ENCODE data around the gene TIMM10. TPM values are rescaled to one million over a fixed set of nuclear protein-coding genes. Genes with fewer than 3 reads are reported as not detected.

Gene TIMM10
- total and polyA plus RNA-seq, 7 donors = 55.0 to 149 (median 90.0) TPM

DNA sequence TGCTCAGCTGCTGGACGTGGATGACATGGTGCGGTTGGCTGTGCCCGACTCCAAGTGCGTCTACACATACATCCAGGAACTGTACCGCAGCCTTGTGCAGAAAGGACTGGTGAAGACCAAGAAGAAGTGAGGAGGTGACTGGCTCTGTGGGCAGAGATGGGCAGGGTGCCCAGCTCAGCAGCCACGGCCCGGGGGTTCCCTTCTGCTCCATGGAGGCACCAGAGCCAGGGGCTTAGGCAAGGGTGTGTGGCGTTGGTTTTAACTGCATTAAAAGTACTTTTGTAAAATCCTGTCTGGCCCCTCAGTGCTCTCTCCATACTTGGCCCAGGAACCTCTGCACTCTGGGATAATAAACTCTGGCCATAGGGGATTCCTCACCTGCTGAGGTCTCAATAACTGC, 19.4 kb upstream of the TIMM10 start:
- Histone ChIP-seq H3K36me3 (ENCODE audit: insufficient read depth in 1 of 2, low read depth in 1 of 2) (peaks cover 2 to 48% of the 10 kb centered on the region in 2 donors), H3K9me3 (no peaks in the 10 kb centered on the region), H3K4me1 (no peaks in the 10 kb centered on the region), H3K27me3 (ENCODE audit: insufficient read depth in 3 of 3, low read length in 2 of 3) (no peaks in the 10 kb centered on the region), H3K27ac (no peak overlapping the region), H3K4me3 (no peak overlapping the region)
- ATAC-seq (no peak), DNase-seq (no peak)
- TF ChIP-seq, protein P1, sequence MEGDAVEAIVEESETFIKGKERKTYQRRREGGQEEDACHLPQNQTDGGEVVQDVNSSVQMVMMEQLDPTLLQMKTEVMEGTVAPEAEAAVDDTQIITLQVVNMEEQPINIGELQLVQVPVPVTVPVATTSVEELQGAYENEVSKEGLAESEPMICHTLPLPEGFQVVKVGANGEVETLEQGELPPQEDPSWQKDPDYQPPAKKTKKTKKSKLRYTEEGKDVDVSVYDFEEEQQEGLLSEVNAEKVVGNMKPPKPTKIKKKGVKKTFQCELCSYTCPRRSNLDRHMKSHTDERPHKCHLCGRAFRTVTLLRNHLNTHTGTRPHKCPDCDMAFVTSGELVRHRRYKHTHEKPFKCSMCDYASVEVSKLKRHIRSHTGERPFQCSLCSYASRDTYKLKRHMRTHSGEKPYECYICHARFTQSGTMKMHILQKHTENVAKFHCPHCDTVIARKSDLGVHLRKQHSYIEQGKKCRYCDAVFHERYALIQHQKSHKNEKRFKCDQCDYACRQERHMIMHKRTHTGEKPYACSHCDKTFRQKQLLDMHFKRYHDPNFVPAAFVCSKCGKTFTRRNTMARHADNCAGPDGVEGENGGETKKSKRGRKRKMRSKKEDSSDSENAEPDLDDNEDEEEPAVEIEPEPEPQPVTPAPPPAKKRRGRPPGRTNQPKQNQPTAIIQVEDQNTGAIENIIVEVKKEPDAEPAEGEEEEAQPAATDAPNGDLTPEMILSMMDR (IDR thresholded peaks at IDR 0.05) = no peak
- 75 to 88% (median 82%) methylated on average over 8 of the region's 8 CpGs for WGBS, 3 donors
- intact Hi-C loops (cut with DNase I) = no loop called here

DNA sequence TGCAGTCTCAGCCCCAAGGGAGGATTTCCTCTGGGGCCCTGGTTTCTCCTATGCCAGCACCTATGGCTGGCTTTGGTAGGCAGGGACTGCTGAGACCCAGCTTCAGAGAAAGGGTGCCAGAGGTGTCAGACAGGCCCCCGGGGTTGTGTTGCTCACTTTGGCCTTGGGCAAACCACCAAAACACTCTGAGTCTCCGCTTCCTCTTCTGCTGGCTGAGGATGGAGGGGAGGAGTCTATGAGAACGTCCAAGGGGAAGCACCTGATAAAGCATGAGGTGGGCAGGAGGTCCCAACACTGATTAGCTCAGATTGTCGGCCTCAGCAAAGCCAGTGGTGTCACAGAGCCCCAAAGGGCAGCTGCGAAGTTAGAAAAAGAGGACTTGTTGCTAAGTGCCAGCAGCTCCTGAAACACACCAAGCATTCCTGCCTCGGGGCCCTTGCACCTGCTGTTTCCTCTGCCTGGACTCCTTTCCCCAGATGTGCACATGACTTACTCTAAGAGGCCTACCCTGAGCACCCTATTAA, 17.4 kb upstream of the TIMM10 start:
- WGBS, 3 donors = 21 to 34% (median 31%) methylated on average over 6 of the region's 6 CpGs
- Histone ChIP-seq H3K27me3 (ENCODE audit: insufficient read depth in 3 of 3, low read length in 2 of 3) (no peaks in the 10 kb centered on the region), H3K4me3 (no peak overlapping the region), H3K9me3 (no peaks in the 10 kb centered on the region), H3K36me3 (ENCODE audit: insufficient read depth in 1 of 2, low read depth in 1 of 2) (peaks cover 2 to 31% of the 10 kb centered on the region in 2 donors), H3K27ac (no peak overlapping the region), H3K4me1 (no peaks in the 10 kb centered on the region)
- TF ChIP-seq, protein P1 (IDR thresholded peaks at IDR 0.05) = no peak
- ATAC-seq = no peak
- no peak for DNase-seq
- intact Hi-C loops (cut with DNase I) = no loop called here

DNA sequence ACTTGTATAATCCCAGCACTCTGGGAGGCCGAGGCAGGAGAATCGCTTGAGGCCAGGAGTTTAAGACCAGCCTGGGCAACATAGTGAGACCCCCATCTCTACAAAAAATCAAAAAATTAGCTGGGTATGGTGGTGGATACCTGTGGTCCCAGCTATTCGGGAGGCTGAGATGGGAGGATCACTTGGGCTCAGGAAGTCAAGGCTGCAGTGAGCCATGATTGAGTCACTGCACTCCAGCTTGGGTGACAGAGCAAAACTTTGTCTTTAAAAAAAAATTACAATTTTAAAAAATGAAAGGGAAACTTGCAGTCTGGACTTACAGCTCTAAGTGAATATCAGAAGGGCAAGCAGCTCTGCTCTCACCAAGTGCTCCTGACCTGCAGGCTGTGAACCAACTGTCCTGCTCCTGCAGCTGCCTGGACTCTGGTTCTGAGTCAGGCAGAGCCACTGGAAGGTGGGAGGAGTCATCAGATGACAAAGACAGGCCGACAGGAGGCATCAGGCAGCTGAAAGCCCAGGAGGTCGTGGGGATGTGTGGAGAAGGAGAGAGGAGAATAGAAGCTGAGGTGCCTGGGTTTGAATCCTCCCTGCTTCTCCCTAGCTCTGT, 16.4 kb upstream of the TIMM10 start:
- TF ChIP-seq, protein P1 (IDR thresholded peaks at IDR 0.05) = no peak
- H3K36me3 ChIP-seq (ENCODE audit: insufficient read depth in 1 of 2, low read depth in 1 of 2) = peaks cover 2 to 21% of the 10 kb centered on the region in 2 donors
- H3K27ac ChIP-seq = no peak overlapping the region
- H3K9me3 ChIP-seq = no peaks in the 10 kb centered on the region
- ATAC-seq (peak; percentile 54 to 72 (median 59)), DNase-seq (no peak)
- no peaks in the 10 kb centered on the region for H3K27me3 ChIP-seq (ENCODE audit: insufficient read depth in 3 of 3, low read length in 2 of 3)
- WGBS, 3 donors = 58 to 61% (median 60%) methylated on average over 5 of the region's 5 CpGs
- intact Hi-C loops (cut with DNase I) = no loop called here
- no peak overlapping the region for H3K4me3 ChIP-seq
- no peaks in the 10 kb centered on the region for H3K4me1 ChIP-seq

DNA sequence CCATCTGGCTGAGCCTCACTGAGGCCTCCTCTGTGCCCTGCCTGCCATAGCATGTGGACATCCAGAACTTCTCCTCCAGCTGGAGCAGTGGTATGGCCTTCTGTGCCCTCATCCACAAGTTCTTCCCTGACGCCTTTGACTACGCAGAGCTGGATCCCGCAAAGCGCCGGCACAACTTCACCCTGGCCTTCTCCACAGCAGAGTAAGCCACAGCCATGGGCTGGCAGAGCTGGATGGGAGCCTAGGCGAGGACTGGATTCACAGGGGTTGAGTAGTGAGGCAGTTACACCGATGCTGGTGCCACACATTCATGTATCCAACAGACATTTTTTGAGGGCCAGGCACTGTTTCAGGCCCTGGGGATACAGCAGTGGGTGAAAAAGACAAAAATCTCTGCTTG, 15.9 kb upstream of the TIMM10 start:
- 94 to 95% (median 94%) methylated on average over 7 of the region's 7 CpGs for WGBS, 3 donors
- Histone ChIP-seq H3K27me3 (ENCODE audit: insufficient read depth in 3 of 3, low read length in 2 of 3) (no peaks in the 10 kb centered on the region), H3K27ac (no peak overlapping the region), H3K36me3 (ENCODE audit: insufficient read depth in 1 of 2, low read depth in 1 of 2) (peaks cover 2 to 19% of the 10 kb centered on the region in 2 donors), H3K9me3 (no peaks in the 10 kb centered on the region), H3K4me1 (peaks cover 3% of the 10 kb centered on the region), H3K4me3 (no peak overlapping the region)
- intact Hi-C loops (cut with DNase I) = no loop called here
- no peak for ATAC-seq
- TF ChIP-seq, protein P1 (IDR thresholded peaks at IDR 0.05) = no peak
- DNase-seq = no peak

DNA sequence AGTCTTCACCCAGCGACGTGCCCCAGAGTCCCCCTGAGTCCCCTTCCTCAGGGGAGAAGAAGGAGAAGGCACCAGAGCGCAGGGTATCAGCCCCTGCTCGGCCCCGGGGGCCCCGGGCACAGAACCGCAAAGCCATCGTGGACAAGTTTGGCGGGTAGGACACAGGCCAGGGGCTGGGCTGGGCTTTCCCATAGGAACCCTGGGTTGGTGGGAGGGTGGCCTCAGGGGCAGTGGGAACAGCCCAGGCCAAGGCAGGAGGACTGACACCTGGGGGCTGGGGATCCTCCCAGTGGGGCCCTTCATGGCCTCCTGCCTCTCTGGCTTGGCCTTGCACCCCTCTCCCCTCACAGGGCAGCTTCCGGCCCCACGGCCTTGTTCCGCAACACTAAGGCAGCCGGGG, 15.3 kb upstream of the TIMM10 start:
- intact Hi-C loops (cut with DNase I) = no loop called here
- ATAC-seq = no peak
- DNase-seq = no peak
- Histone ChIP-seq H3K36me3 (ENCODE audit: insufficient read depth in 1 of 2, low read depth in 1 of 2) (peaks cover 2 to 14% of the 10 kb centered on the region in 2 donors), H3K4me3 (no peak overlapping the region), H3K4me1 (peaks cover 4% of the 10 kb centered on the region), H3K9me3 (no peaks in the 10 kb centered on the region), H3K27me3 (ENCODE audit: insufficient read depth in 3 of 3, low read length in 2 of 3) (no peaks in the 10 kb centered on the region), H3K27ac (no peak overlapping the region)
- TF ChIP-seq, protein P1 (IDR thresholded peaks at IDR 0.05) = no peak
- 83 to 94% (median 90%) methylated on average over 11 to 13 of the region's 13 CpGs for WGBS, 3 donors
